Nephron (organoid): ENCODE data around the gene OTUD5.

Experiments used
- H3K27ac Mint-ChIP-seq, 3 experiments: 2 replicates each; pipeline ENCODE4 v1.8.0; 2020; ENCODE audit warnings: mixed read lengths in 3 of 3, mild to moderate bottlenecking in 2 of 3, moderate library complexity in 1 of 3
- H3K27me3 Mint-ChIP-seq: 2 replicates; pipeline ENCODE4 v1.8.0; 2021; ENCODE audit warnings: low read depth, mild to moderate bottlenecking, moderate library complexity, mixed read lengths
- H3K36me3 Mint-ChIP-seq: 2 replicates; pipeline ENCODE4 v1.8.0; 2020; ENCODE audit warnings: low read depth, mixed read lengths
- H3K4me1 Mint-ChIP-seq: 2 replicates; pipeline ENCODE4 v1.8.0; 2020; ENCODE audit warnings: mixed read lengths
- H3K4me3 Mint-ChIP-seq, 3 experiments: 2 replicates each; pipeline ENCODE4 v1.8.0; 2020; ENCODE audit warnings: mild to moderate bottlenecking in 3 of 3, mixed read lengths in 3 of 3, moderate library complexity in 2 of 3
- H3K9me3 Mint-ChIP-seq: 2 replicates; pipeline ENCODE4 v1.8.0; 2020; ENCODE audit warnings: mixed read lengths
- CTCF ChIP-seq, 3 experiments: fragments of 200-600 bp; sonication (generic); IDR thresholded peaks; one replicate each; pipeline ENCODE4 v1.5.0; 2021; ENCODE audit warnings: antibody characterized with exemption in 3 of 3; ENCODE audit not compliant: unreplicated experiment in 3 of 3

OTUD5 gene

GRCh38 chrX:48965959-48966358 is 8.6 kb upstream of the OTUD5 start:
- TF ChIP-seq CTCF (IDR thresholded peaks at IDR 0.05; ENCODE audit: unreplicated experiment in 3 of 3): no peak
- H3K36me3 Mint-ChIP-seq: no peaks in the 10 kb centered on the region

GRCh38 chrX:48961585-48962091 is 4.2 kb upstream of the OTUD5 start:
- Mint-ChIP-seq H3K27me3 (no peaks in the 10 kb centered on the region), H3K36me3 (no peaks in the 10 kb centered on the region), H3K27ac (peak overlapping the region; percentile 95 to 98 (median 97)), H3K4me1 (peaks cover 21% of the 10 kb centered on the region), H3K9me3 (peaks cover 4% of the 10 kb centered on the region), H3K4me3 (peak overlapping the region; percentile 46 to 74 (median 72))
- no peak for TF ChIP-seq CTCF (IDR thresholded peaks at IDR 0.05; ENCODE audit: unreplicated experiment in 3 of 3)

More at GRCh38 chrX:48965959-48966358, 8.6 kb upstream of the OTUD5 start:
- no peaks in the 10 kb centered on the region for H3K27me3 Mint-ChIP-seq
- peaks cover 11% of the 10 kb centered on the region for H3K9me3 Mint-ChIP-seq
- no peak overlapping the region for H3K27ac Mint-ChIP-seq
- H3K4me3 Mint-ChIP-seq: no peak overlapping the region
- peaks cover 10% of the 10 kb centered on the region for H3K4me1 Mint-ChIP-seq

DNA sequence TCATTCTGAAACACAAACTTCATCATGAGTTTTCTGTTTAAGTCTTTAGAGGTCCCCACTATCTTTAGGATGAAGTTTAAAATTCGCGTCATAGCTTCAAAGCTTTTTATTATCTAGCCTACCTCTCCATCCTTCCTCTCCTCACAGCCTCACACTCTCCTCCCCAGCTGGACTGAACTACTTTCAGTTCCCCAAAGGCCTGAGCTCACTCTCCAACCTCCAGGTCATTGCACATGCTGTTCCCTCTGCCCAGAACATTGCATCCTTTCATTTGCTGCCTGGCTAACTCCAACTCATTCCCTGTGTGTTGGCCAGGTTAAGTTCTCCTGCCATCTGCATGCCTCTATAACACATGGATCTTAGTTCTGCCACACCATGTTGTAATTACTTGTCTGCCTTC is 2.9 kb upstream of the OTUD5 start:
- H3K4me3 Mint-ChIP-seq: peak overlapping the region; percentile 54 to 73 (median 72)
- no peaks in the 10 kb centered on the region for H3K27me3 Mint-ChIP-seq
- peaks cover 4% of the 10 kb centered on the region for H3K9me3 Mint-ChIP-seq
- no peak for TF ChIP-seq CTCF (IDR thresholded peaks at IDR 0.05; ENCODE audit: unreplicated experiment in 3 of 3)
- H3K36me3 Mint-ChIP-seq: no peaks in the 10 kb centered on the region
- H3K4me1 Mint-ChIP-seq: peaks cover 30% of the 10 kb centered on the region
- H3K27ac Mint-ChIP-seq: peak overlapping the region; percentile 81 to 98 (median 97)

- H3K4me1 Mint-ChIP-seq: peaks cover 37% of the 10 kb centered on the region
- H3K4me3 Mint-ChIP-seq: peak overlapping the region; percentile 98 to 100 (median 99)
- no peaks in the 10 kb centered on the region for H3K27me3 Mint-ChIP-seq
- peak overlapping the region; percentile 98 to 100 (median 100) for H3K27ac Mint-ChIP-seq
- TF ChIP-seq CTCF (IDR thresholded peaks at IDR 0.05; ENCODE audit: unreplicated experiment in 3 of 3): no peak
- peaks cover 2% of the 10 kb centered on the region for H3K9me3 Mint-ChIP-seq
- H3K36me3 Mint-ChIP-seq: peaks cover 5% of the 10 kb centered on the region
Measured at GRCh38 chrX:48958635-48959094, 1.3 kb upstream of the OTUD5 start.

DNA sequence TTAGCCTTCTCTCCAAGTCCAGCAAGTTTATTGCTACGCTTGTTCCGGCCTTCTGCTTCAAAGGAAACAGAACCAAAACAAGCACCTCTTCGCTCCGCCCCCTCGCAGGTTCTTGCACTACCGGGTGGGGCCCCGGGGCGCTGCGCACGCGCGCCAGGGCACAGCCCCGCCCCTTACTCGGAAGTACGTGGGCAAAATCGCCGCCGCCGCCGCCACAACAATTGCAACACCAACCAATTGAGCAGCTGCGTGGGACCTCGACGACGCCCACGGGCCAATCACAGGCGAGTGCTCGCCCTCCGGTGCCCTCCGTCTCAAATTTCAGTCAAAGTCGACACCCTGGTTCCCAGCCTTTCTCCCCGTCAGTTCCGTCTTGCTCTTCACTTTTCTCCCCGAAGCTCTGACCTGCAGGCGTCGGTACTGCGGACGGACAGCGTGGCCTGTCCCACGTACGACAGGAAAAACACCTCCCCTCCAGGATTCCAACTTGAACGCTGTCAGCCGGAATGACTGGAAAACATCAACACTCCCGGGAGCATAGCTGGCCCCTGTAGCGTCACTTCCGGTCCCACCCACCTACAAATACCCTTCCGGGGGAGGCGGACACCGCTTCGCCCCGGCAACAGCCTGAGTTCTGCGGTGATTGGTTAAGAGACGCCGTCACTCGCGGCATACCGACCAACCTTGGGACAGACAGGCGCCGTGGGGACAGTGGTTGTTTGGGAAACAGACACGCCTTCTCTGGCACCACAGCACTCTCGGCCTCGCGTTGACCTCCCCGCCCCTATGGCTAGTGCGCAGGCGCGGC is 624 bp upstream of the OTUD5 start:
- peak overlapping the region; percentile 98 to 100 (median 99) for H3K4me3 Mint-ChIP-seq
- H3K36me3 Mint-ChIP-seq: peaks cover 5% of the 10 kb centered on the region
- TF ChIP-seq CTCF (IDR thresholded peaks at IDR 0.05; ENCODE audit: unreplicated experiment in 3 of 3): no peak
- H3K4me1 Mint-ChIP-seq: peaks cover 43% of the 10 kb centered on the region
- peak overlapping the region; percentile 98 to 100 (median 100) for H3K27ac Mint-ChIP-seq
- H3K27me3 Mint-ChIP-seq: no peaks in the 10 kb centered on the region
- H3K9me3 Mint-ChIP-seq: no peaks in the 10 kb centered on the region
